HFF-Myc (cell line): Measurements from ENCODE around the gene TIE1.

Experiments
- DNase-seq: peaks from one replicate; pipeline ENCODE4 v3.0.0-alpha.2; 2011; ENCODE audit warnings: low read depth; ENCODE audit errors: extremely low read depth
- H3K4me3 ChIP-seq: replicated peaks from 2 replicates; pipeline ENCODE4 v1.5.1; 2011; ENCODE audit warnings: low read depth, mild to moderate bottlenecking, control low read depth, low read length
- TF ChIP-seq, protein P1 (sequence below): IDR thresholded peaks from 2 replicates; pipeline ENCODE4 v1.5.1; 2012; ENCODE audit warnings: mild to moderate bottlenecking, low read depth, low read length, control low read depth; ENCODE audit errors: missing control alignments

The TIE1 gene

DNA sequence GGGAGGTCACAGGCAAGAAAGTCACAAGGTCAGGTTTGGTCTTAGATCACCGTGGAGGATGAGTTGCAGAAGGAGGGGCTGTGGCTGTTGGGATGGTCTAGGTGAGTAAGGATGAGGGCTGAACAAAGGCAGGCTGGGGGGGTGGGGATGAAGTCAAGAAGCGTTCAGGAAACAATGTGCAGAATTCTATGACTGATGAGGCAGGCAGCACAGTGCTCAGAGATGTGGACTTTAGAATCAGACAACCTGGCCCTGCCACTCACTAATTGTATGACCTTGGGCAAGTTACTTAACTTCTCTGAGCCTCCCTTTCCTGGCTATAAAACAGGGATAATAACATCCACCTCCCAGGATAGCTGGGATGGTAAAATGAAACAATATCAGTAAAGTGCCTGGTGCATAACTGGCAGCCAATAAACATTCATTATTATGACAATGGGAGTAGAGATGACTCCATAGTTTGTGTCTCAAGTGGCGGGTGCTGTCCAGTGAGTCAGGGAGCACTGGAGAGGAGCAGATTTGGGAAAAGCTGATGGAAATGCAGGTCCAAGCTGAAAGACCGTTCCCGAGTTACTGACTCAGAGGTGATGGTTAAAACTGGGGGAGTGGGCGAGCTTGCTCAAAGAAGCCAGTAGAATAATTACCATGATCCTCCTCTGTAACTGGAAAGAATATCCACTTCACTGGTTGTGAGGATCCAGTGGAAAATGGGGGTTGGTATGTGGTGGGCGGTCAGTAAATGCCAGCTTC, 2.1 kb downstream of the TIE1 start:
- no peak overlapping the region for H3K4me3 ChIP-seq
- no peak for DNase-seq
- TF ChIP-seq, protein P1, sequence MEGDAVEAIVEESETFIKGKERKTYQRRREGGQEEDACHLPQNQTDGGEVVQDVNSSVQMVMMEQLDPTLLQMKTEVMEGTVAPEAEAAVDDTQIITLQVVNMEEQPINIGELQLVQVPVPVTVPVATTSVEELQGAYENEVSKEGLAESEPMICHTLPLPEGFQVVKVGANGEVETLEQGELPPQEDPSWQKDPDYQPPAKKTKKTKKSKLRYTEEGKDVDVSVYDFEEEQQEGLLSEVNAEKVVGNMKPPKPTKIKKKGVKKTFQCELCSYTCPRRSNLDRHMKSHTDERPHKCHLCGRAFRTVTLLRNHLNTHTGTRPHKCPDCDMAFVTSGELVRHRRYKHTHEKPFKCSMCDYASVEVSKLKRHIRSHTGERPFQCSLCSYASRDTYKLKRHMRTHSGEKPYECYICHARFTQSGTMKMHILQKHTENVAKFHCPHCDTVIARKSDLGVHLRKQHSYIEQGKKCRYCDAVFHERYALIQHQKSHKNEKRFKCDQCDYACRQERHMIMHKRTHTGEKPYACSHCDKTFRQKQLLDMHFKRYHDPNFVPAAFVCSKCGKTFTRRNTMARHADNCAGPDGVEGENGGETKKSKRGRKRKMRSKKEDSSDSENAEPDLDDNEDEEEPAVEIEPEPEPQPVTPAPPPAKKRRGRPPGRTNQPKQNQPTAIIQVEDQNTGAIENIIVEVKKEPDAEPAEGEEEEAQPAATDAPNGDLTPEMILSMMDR: no peak

DNA sequence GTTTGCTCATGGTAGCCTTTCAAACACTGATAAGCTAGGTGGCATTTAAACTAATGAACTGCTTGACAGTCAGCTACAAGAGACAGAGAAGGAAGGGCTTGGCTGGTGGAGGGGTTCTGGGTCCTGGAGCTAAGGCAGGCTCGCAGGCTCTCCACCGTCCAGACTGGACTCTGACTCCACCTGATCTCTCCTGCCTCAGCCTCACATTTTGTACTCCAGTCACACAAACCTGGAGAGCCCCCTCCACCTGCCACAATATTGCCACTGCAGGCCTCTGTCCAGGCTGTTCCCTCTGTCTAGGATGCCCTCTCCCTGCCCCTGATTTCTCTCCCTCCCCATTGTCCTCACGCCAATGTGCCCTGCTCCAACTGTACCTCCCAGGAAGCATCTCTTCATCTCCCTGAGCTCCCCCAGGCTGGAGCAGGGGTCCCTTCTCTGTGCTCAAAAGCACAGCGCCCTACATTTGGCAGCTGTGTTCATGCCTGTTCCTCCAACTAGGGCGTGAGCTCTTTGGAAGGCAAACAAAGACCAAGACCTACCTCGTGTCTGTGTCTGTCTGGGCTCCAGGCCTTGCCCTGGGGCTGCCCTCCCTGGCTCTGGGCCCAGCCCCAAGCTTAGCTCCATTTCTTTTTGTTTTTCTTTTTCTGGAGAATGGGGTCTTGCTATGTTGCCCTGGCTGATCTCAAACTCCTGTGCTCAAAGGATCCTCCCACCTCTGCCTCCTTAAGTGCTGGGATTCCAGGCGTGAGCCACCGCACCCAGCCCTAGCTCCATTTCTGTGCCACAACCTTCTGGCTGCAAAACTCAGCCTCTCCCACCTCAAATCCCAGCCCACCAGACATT, 2.9 kb downstream of the TIE1 start:
- TF ChIP-seq, protein P1: no peak
- no peak for DNase-seq
- no peak overlapping the region for H3K4me3 ChIP-seq

DNA sequence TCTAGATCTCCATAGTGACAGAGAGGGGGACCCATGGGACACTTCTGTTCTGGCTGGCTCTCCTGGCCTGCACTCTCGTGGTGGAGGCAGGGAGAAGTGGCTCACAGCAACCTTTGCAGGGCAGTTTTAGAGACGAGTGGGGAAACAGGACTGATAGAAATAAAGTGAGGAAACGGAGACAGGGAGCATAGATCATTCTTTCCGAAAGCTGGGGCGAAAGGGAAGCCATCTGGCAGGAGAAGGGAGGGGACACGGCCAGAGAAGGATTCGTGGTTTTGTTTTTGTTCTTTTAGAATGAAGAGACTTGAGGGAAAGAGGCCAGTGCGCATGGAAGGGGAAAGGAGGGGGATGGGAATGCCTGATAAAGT, 3.5 kb downstream of the TIE1 start:
- TF ChIP-seq, protein P1: no peak
- DNase-seq: no peak
- no peak overlapping the region for H3K4me3 ChIP-seq

DNA sequence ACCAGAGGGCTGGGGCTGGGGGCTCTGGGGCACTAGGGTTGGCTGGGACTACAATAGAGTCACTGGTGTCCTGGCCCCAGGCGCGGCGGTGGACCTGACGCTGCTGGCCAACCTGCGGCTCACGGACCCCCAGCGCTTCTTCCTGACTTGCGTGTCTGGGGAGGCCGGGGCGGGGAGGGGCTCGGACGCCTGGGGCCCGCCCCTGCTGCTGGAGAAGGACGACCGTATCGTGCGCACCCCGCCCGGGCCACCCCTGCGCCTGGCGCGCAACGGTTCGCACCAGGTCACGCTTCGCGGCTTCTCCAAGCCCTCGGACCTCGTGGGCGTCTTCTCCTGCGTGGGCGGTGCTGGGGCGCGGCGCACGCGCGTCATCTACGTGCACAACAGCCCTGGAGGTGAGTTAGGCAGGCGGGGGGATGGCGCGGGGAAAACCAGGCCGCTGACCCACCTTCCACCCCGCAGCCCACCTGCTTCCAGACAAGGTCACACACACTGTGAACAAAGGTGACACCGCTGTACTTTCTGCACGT, 4.1 kb downstream of the TIE1 start:
- TF ChIP-seq, protein P1: no peak
- no peak for DNase-seq
- H3K4me3 ChIP-seq: no peak overlapping the region

DNA sequence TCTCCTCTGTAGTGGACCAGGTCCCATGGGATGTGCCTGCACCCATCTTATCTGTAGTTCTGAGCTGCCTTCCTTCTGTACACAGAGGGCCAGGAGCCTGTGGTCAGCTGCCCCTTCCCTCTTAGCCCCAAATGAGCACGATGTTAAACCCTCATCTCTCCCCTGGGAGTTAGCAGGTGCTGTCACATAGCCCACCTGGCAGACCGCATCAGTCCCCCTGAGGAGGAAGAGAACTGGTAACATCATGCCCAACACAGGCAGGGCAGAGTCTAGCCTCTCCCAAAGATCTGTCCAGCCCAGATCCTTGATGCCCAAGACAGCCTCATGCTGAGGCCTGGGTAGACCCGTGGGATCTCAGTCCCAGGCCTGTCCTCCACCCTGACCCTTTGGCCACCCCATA, 4.7 kb downstream of the TIE1 start:
- DNase-seq: no peak

DNA sequence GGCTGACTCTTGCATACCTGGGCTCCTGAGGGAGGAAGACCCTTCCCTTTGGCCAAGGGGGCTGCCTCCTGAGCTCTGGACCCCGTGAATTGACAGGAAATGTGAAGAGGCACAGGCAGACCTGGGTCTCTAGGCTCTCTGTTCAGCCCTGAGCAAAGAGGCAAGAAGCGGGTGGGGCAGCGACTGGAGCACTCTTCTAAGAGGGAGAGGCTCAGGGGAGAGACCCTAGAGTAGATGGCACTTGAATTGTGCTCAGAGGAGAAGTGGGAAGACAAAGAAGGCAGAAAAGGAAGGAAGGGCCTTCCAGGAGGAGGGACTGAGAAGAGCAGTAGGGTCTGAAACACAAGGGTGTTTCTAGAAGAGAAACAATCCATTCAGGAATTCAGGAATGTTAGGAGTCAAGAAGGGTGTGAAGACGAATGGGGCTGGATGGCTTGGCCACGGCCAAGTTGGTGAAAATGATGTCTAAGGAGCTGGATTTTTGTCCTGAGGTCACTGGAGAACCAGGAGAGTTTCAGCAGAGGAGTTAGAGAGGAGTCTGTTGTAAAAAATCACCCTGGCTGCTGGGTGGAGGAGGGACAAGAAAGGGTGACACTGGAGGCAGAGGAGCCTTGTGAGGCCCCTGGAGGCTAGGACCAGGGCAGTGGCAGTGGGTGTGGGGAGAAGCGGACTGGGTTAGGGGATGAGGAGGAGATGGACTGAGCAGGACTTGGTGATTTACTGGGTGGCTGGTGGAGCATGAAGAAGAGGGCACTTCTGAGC, 5.3 kb downstream of the TIE1 start:
- no peak for DNase-seq
- no peak overlapping the region for H3K4me3 ChIP-seq
- TF ChIP-seq, protein P1: no peak

More for the DNA sequence above, 4.7 kb downstream of the TIE1 start:
- TF ChIP-seq, protein P1: no peak
- H3K4me3 ChIP-seq: no peak overlapping the region
